Rectal smooth muscle tissue (tissue), 1 donor: Measurements from ENCODE around the gene SMIM41.

Experiments used
- H3K27ac ChIP-seq: one replicate; pipeline ENCODE4 v1.7.0; 2013; ENCODE audit warnings: low read depth, low read length, inconsistent platforms
- H3K27me3 ChIP-seq: one replicate; pipeline ENCODE4 v1.7.0; 2013; ENCODE audit warnings: low read length; ENCODE audit not compliant: control insufficient read depth, insufficient read depth
- H3K36me3 ChIP-seq: one replicate; pipeline ENCODE4 v1.7.0; 2013; ENCODE audit warnings: low read length; ENCODE audit not compliant: control insufficient read depth, insufficient read depth
- H3K4me1 ChIP-seq: one replicate; pipeline ENCODE4 v1.7.0; 2013; ENCODE audit warnings: low read length; ENCODE audit not compliant: control insufficient read depth, insufficient read depth
- H3K4me3 ChIP-seq: one replicate; pipeline ENCODE4 v1.7.0; 2013; ENCODE audit warnings: low read length
- H3K9ac ChIP-seq: one replicate; pipeline ENCODE4 v1.7.0; 2013; ENCODE audit warnings: low read length

SMIM41 gene

DNA sequence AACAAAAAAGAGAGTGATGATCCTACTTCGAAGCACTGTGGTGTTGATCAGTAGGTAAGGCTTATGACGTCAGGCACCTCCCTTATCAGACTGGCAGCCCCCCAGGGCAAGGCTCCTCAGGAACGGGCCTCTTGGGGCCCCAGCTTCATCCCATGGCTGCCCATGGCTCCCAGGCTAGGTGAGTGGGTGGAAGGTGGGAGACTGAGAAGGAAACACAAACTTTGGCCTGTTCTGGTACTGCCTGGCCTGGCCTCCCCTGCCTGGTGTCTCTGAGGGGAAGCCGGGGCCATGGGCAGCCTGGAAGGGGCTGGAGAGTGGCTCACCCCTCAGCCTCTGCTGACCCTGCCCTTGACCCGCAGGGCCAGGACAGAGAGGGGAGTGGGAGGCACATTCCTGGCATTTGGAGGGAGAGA lies 73.4 kb downstream of the SMIM41 start:
- Histone ChIP-seq H3K27ac (no peak overlapping the region), H3K27me3 (no peaks in the 10 kb centered on the region), H3K36me3 (no peaks in the 10 kb centered on the region), H3K4me1 (peaks cover under 1% of the 10 kb centered on the region), H3K4me3 (no peak overlapping the region), H3K9ac (no peak overlapping the region)

DNA sequence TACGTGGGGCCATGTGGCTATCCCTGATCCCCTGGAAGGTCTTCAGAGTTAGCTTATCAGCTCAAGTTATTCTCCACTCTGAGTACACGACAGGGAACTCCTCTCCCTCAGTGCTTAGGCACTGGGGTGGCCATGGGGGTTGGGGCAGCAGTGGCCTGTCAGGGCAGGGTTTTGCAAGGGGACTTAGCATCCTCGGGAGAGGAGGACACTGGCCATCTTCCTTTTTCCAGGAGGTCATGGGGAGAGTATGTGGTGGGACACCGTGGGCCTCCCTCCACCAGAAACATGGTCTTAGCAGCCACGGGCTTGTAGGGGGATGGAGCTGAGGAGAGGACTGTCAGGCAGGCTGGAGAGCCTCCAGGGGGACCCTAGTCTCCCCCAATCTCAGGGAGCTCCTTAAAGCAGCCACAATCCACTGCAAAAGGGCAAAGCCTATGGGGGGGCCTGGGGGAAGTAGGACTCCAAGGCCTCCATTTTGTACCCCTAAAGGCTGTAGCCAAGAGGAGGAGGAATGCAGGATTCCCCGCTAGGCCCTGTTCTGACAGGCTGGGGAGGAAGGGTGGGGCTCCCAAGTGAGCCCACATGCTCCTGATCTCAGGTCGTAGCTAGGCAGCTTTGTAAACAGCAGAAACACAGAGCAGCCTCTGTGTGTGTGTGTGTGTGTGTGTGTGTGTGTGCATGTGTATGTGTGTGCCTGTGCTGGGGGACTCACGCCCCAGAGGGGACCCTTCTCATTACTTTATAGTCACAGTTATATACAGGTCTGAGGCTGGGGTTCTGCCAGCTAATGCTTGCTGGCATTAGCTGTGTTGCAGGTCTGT lies 75.8 kb downstream of the SMIM41 start:
- H3K4me3 ChIP-seq: no peak overlapping the region

DNA sequence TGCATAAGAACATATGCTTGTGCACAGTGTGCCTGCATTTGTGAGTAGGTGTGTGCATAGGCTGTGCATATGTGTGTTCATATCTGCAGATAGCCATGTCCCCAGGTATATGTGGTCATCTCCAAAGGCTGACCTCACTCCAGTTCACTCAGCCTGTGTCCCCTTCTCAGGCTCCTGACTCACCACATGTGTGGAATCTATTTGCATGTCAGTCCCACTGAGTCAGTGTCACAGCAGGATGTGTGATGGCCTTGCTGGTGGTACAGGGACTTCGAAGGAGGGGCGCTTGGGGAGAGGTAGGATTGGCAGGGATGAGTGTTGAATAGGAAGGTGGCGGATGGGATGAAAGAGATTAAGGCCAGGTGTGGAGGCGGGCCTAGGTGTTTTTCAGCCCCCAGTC lies 76.8 kb downstream of the SMIM41 start:
- H3K27me3 ChIP-seq: no peaks in the 10 kb centered on the region
- H3K4me1 ChIP-seq: no peaks in the 10 kb centered on the region
- H3K36me3 ChIP-seq: no peaks in the 10 kb centered on the region
- H3K27ac ChIP-seq: no peak overlapping the region
- H3K9ac ChIP-seq: no peak overlapping the region
- H3K4me3 ChIP-seq: no peak overlapping the region

More for the DNA sequence above, 75.8 kb downstream of the SMIM41 start:
- Histone ChIP-seq H3K9ac (no peak overlapping the region), H3K4me1 (no peaks in the 10 kb centered on the region), H3K36me3 (no peaks in the 10 kb centered on the region), H3K27ac (no peak overlapping the region), H3K27me3 (no peaks in the 10 kb centered on the region)

DNA sequence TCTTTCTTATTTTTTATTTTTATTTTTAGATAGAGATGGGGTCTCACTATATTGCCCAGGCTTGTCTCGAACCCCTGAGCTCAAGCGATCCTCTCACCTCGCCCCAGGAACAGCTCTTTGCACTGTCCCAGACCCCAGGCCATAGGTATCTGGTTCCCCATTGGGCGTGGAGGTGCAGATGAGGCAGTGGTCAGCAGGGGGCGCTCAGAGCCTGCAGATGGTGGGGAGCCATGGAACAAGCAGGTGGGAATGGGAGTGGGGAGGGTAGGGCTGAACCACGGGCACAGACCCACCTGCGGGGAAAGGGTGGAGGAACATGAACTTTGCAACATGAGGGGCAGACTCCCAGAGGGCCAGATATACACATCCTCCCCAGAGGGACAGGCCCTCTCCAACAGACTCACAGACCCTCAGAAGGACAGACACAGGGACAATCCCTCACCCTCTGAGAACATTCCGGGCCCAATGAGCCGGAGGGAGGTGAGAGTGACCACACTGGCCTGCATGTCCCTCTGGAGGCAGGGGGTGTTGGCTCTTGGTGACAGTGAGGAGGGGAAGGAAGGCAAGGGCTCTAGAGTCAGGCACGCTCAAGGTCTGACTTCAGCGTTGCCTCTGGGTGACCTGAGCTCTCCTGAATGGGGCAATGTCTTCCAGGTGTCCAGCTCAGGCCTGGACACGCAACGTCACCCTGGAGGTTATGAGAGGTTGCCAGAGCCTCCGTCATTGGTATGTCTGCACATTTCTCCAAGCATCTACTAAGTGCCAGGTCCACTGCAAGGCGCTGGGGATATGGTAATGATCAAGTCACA lies 77.5 kb downstream of the SMIM41 start:
- Histone ChIP-seq H3K4me3 (no peak overlapping the region), H3K36me3 (no peaks in the 10 kb centered on the region), H3K9ac (no peak overlapping the region), H3K4me1 (no peaks in the 10 kb centered on the region), H3K27ac (no peak overlapping the region), H3K27me3 (no peaks in the 10 kb centered on the region)

- Histone ChIP-seq H3K9ac (no peak overlapping the region), H3K4me1 (no peaks in the 10 kb centered on the region), H3K27me3 (no peaks in the 10 kb centered on the region), H3K36me3 (no peaks in the 10 kb centered on the region), H3K27ac (no peak overlapping the region), H3K4me3 (no peak overlapping the region)
Measured at GRCh38 chr12:52157566-52158150, 78.2 kb downstream of the SMIM41 start.
